ENCODE data around the gene TARBP2.

TARBP2 gene

DNA sequence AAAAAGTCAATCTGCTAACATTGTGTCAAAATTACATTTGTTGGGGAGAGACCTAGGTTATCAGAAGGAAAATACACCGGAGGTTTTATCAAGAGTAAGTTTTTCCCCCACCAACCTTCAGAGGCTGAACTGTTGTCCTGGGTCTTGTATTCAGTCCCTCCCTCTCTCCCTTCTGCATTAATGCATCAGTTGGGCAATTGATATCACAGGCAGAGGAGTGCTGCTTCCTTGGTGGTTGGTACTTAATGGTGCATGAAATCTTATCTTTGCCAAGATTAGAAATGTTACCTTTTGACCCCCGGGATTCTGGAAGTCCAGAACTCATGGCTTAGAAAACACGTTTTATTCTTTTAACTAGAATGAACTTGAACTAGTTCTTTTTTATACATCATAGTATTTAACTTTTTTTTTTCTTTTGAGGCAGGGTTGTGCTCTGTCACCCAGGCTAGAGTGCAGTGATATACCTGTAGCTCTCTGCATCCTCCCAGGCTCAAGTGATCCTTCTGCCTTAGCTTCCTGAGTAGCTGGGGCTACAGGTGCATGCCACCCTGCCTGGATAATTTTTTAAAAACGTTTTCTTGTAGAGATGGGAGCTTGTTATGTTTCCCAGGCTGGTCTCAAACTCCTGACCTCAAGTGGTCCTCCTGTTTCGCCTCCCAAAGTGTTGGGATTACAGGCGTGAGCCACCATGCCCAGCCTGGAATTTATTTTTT is 44.3 kb upstream of the TARBP2 start:
- no peak for DNase-seq (ENCODE audit: low read depth)
- H3K4me3 ChIP-seq (ENCODE audit: control insufficient read depth, low read depth, low read length): no peak overlapping the region
- TF ChIP-seq, protein P1, sequence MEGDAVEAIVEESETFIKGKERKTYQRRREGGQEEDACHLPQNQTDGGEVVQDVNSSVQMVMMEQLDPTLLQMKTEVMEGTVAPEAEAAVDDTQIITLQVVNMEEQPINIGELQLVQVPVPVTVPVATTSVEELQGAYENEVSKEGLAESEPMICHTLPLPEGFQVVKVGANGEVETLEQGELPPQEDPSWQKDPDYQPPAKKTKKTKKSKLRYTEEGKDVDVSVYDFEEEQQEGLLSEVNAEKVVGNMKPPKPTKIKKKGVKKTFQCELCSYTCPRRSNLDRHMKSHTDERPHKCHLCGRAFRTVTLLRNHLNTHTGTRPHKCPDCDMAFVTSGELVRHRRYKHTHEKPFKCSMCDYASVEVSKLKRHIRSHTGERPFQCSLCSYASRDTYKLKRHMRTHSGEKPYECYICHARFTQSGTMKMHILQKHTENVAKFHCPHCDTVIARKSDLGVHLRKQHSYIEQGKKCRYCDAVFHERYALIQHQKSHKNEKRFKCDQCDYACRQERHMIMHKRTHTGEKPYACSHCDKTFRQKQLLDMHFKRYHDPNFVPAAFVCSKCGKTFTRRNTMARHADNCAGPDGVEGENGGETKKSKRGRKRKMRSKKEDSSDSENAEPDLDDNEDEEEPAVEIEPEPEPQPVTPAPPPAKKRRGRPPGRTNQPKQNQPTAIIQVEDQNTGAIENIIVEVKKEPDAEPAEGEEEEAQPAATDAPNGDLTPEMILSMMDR (IDR thresholded peaks at IDR 0.05; ENCODE audit: control insufficient read depth, insufficient read depth, low read depth, low read length, missing control alignments): no peak

DNA sequence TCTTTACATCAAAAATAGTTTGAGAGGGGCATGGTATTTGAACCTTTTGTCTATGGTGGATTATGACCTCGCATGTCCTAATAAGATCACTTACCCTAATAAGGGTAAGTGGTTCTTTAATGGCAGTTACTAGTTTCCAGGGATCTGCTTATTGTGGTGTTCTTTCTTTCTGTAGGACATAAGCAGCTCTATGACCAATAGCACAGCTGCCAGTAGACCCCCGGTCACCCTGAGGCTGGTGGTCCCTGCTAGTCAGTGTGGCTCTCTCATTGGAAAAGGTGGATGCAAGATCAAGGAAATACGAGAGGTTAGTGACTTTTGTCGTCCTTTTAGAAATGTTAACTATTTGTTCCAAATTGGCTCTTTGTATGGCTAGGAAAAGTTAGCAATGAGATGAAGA is 42.0 kb upstream of the TARBP2 start:
- H3K4me3 ChIP-seq (ENCODE audit: control insufficient read depth, low read depth, low read length): no peak overlapping the region
- TF ChIP-seq, protein P1 (IDR thresholded peaks at IDR 0.05; ENCODE audit: control insufficient read depth, insufficient read depth, low read depth, low read length, missing control alignments): no peak
- DNase-seq (ENCODE audit: low read depth): no peak

DNA sequence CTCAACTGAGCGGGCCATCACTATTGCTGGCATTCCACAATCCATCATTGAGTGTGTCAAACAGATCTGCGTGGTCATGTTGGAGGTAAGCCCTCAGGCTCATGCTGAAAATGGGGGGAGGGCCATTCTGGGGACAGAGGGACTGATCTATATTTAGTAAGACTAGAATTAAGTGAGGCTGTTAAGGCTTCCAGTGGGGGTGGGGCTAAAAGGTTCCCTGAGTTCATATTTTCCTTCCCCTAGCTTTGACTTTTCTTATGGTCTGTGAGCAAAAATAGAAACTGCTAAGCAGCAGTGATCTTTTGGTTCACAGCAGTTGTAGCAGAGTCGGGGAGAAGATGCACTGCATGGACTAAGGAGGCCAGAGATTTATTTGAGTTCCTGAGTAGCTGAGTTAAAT is 40.0 kb upstream of the TARBP2 start:
- no peak overlapping the region for H3K4me3 ChIP-seq (ENCODE audit: control insufficient read depth, low read depth, low read length)
- DNase-seq (ENCODE audit: low read depth): no peak
- TF ChIP-seq, protein P1 (IDR thresholded peaks at IDR 0.05; ENCODE audit: control insufficient read depth, insufficient read depth, low read depth, low read length, missing control alignments): no peak

DNA sequence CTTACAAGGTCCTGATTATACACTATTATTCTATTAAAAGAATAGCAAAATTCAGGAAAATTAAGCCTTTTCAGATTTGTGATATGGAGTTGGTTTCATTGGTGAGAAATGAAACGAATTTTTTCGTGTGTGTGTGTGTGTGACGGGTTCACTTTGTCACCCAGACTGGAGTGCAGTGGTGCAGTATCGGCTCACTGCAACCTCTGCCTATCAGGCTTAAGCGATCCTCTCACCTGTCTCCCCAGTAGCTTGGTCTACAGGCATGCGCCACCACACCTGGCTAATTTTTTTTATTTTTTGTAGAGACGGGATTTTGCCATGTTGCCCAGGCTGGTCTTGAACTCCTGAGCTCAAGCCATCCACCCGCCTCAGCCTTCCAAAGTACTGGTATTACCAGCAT is 39.5 kb upstream of the TARBP2 start:
- DNase-seq (ENCODE audit: low read depth): no peak
- TF ChIP-seq, protein P1 (IDR thresholded peaks at IDR 0.05; ENCODE audit: control insufficient read depth, insufficient read depth, low read depth, low read length, missing control alignments): no peak
- no peak overlapping the region for H3K4me3 ChIP-seq (ENCODE audit: control insufficient read depth, low read depth, low read length)

DNA sequence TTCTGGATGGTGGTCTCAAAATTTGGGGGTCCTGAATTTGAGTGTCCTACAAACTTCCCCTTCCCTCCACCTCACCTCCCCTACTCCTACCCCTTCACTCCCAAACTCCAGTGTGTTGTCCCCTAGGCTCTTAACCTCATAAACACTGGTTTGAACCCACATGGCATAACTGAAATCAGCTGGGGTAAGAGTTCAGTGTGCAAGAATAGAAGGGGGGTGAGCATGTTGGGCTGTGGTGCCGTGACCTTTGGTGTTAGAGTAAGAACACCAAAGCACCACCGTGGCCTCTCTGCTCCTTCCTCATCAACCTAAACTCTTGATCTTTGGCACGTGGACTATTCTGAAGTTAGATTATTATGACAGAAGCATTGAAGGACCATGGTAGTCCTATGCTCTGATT is 38.1 kb upstream of the TARBP2 start:
- DNase-seq (ENCODE audit: low read depth): no peak
- TF ChIP-seq, protein P1 (IDR thresholded peaks at IDR 0.05; ENCODE audit: control insufficient read depth, insufficient read depth, low read depth, low read length, missing control alignments): no peak
- no peak overlapping the region for H3K4me3 ChIP-seq (ENCODE audit: control insufficient read depth, low read depth, low read length)

DNA sequence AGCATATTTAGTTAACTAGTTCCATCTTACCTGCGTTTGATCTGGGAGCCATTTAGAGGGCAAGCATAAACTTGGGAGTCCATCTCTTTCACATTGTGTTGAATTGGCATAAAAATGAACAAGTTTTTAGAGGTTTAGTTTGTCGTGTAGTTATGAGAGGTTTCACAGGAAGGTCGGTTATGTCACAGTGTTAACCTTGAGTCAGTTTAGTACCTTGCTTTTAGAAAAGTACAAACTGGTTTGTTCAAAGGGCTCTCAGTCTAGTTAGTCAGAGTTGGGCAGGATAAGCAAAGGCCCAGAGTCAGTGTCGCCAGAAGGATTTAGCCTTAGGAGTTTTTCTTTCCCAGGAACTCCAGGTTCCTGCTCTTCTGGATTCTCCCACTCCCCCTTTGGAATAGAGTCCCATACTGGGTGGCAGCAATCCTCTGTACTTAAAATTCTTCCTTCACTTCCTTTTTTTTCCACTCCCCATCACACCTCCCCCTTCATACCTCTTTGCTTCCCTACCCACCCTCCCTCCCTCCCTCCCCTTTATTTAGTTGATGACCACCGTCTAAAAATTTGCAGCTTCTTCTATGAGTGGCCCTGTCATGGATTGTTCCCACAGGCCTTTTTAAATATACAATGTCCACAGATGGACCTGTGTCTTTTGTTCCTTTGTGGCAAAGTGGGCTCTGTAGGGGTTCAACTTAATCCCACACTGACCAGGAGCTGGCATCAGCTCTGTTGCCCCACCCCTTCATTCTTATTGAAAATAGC is 37.1 kb upstream of the TARBP2 start:
- DNase-seq (ENCODE audit: low read depth): no peak
- TF ChIP-seq, protein P1 (IDR thresholded peaks at IDR 0.05; ENCODE audit: control insufficient read depth, insufficient read depth, low read depth, low read length, missing control alignments): no peak
- no peak overlapping the region for H3K4me3 ChIP-seq (ENCODE audit: control insufficient read depth, low read depth, low read length)
